GM18505 (cell line): ENCODE measurements around the gene INVS.
"Not testable (repeated sequence)": the region's sequence is repeated elsewhere in the genome, so short reads cannot be mapped to it uniquely, and the experiment has no call there.

Experiments used
- ATAC-seq: cut with Tn5 transposase; IDR thresholded peaks from one replicate; pipeline ENCODE4 v1.9.1; 2021; ENCODE audit not compliant: unreplicated experiment
- POLR2A ChIP-seq: IDR thresholded peaks from 4 replicates; pipeline ENCODE4 v1.6.1; 2011; ENCODE audit warnings: borderline replicate concordance; ENCODE audit not compliant: insufficient read depth, insufficient read length; ENCODE audit errors: extremely low read depth

Gene INVS

DNA sequence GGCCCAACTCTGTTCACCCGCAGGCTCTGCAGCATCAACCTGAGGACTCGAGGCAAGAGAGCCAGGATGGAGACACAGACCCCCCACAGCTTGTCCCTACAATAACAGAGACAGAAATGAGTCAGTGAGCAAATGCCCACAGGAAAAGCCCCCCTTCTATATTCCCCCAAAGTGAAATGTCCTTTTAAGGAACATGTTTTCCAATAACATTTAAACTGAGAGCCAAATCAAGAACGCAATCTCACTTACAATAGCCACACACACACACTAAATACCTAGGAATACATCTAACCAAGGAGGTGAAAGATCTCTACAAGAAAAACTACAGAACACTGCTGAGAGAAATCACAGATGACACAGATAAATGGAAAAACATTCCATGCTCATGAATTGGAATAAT is 204.7 kb downstream of the INVS start:
- no peak for TF ChIP-seq POLR2A
- no peak for ATAC-seq

DNA sequence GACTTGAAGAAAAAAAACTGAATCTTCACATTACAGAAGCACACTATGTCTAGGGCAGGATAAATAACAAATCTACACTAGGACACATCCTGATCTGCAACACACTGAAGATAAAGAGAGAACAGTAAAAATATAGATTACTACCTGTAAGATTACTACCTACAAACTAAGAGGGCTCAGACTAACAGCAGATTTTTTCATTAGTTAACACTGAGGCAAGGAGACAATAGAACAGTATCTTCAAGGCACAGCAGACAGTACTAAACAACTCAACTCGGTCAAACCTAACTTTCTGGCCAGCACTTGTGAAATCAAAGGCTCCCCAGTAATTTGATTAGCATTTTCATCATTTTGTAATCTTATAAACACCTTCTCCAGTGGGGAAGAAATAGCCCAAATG is 207.2 kb downstream of the INVS start:
- no peak for ATAC-seq
- no peak for TF ChIP-seq POLR2A

DNA sequence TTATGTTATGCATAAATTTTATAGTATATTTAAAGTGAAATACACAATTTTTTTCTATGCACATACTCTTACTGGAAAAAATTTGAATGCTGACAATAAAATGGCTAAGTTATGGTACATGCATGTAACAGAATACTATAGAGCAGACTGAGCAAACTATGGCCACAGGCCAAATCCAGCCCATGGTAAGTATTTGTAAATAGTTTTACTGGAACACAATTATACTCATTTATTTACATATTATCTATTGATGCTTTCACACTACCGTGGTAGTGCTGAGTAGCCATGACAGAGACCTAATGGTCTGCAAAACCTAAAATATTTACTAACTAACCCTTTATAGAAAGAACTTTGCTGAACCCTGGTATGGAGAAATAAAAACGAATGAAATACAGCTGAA is 208.0 kb downstream of the INVS start:
- no peak for ATAC-seq

GRCh38 chr9:100308965-100309564 is 210.0 kb downstream of the INVS start:
- no peak for ATAC-seq
- TF ChIP-seq POLR2A, result no peak

More for the DNA sequence above, 208.0 kb downstream of the INVS start:
- TF ChIP-seq POLR2A, result no peak

DNA sequence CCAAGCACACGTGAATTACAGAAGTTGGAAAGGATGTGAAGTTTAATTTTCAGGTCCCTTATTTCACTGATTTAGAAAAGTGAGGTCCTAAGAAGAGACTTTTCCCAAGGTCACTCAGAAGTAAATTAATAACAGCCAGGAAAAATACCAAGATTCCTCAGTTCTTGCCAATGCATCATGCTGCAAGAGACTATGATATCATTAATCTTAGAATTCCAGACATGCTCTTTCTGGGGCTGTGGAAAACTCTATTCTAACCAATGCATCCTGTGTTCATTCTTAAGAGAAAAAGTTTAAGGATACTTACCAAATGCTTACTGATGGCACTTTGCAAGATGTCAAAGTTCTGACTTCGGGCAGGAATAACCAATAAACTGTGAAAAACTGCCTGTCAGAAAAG is 210.9 kb downstream of the INVS start:
- TF ChIP-seq POLR2A, result no peak
- ATAC-seq, result no peak

DNA sequence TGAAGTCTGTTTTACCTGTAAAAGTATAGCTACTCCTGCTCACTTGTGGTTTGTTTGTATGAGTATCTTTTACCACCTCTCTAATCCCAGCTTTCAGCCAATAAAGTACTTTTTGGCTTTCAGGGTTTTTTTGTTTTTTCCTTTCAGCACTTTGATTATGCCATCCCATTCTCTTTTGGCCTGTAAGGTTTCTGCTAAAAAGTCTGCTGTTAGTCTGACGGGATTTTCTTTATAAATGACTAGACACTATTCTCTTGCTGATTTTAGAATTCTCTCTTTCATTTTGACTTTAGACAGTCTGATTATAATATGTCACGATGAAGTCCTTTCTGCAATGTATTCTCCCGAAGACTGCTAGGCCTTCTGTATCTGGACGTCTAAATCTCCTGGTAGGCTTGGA is 216.5 kb downstream of the INVS start:
- ATAC-seq, result no peak
- no peak for TF ChIP-seq POLR2A

GRCh38 chr9:100317706-100318105 is 218.7 kb downstream of the INVS start:
- ATAC-seq, result no peak
- no peak for TF ChIP-seq POLR2A

- no peak for ATAC-seq
- no peak for TF ChIP-seq POLR2A
Observed at GRCh38 chr9:100322954-100323536, 224.0 kb downstream of the INVS start.

DNA sequence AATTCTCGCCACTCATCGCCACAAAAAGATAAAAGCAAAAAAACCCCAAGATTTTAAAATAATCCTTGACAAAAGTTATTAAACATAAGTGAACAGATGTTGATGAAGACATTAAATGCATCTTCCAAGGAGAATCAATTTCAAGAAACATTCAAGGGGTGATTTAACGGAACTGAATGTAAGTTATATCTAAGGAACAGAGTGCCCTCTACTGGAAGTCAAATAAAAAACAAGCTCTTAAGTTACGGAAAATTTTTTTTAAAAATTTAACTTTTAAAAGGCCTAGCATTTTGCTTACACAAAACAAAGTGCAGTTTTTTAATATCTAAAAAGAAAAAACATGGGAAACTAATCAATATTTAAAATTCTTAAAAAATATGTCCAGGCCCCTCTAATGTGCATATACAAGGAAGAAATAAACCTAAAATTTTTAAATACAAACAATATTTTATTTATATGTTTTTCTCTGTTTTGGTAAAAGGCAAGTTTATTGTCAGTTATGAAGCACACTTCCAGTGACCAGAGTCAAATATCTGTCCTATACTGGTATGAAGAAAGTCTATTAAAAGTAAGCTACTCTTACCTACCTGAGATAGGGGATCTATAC is 225.7 kb downstream of the INVS start:
- ATAC-seq, result no peak
- TF ChIP-seq POLR2A, result no peak

- not testable (repeated sequence) for ATAC-seq
Observed at GRCh38 chr9:100338736-100339135, 239.7 kb downstream of the INVS start.

DNA sequence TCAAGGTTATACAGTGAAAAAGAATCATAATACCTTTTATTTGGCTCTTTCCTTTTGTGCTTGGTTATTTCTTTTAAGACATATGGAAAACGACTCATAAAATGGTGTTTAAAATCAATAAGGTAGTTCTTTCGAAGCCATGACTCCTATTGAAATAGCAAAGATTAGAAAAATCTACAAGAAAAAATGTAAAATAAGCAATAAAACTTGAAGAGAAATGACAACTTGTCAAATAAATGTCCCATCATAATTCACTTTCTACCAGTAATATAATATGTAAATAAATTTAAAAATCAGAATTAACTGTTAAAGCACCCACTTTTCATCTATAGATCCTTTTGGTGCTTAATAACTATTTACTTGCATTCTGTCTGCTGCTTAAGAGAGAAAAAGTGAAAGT is 241.2 kb downstream of the INVS start:
- no peak for ATAC-seq
- no peak for TF ChIP-seq POLR2A

DNA sequence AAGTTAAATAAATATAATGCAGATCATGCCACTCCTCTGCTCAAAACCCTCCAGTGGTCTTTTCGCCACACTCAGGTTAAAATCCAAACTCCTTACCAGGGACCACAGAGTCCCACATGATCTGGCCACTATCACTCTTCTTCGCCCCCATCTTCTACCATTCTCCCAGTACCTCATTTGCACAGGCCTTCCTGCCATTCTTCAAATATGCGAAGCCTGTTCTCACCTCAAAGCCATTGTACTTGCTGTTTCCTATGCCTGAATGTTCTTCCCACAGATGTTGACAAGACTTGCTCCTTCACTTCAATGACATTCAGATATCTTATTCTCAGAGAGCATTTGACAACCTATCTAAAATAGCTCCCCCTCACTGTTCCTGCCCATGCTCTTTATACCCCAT is 242.8 kb downstream of the INVS start:
- TF ChIP-seq POLR2A, result no peak
- no peak for ATAC-seq

DNA sequence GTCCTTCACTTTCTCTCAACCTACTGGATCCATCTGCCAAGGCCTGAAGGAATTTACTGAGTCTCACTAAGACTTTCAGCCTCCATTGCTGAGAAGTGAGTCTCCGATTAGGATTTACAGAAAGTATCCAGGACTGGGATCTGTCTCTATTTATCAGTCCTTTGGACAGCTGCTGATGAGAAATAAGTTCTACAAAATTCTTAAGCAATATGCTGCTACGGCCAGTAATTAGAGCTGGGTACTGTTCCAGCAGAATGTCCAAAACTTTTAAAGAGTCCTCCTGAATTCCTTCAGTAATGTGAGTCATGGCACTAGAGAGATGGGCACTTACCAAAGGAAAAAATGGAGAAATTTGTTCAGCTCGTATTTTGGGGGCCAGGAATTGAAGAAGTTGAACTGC is 247.8 kb downstream of the INVS start:
- no peak for TF ChIP-seq POLR2A
- no peak for ATAC-seq

DNA sequence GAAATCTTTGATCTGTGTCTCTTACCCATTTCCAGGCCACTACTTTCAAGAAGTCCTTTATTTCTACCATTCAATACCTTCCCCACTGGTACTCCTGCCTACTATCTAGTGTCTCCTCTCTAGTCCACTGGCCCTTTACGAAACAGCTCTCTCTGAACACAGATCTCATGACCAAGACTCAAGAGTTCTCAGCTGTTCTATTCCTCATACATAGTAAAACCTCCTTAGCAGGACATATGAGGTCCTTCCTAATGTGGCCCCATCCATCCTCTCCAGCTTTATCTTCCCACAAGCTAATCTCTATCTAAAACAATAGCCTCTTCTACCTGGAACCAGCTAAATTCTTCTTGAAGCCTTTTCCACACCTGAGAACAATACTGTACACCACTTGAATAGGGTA is 251.1 kb downstream of the INVS start:
- no peak for TF ChIP-seq POLR2A
- no peak for ATAC-seq
